ENCODE data around the gene ANK3.

- no peak for TF ChIP-seq POLR2A (IDR thresholded peaks at IDR 0.05)
- no peak for TF ChIP-seq POLR2AphosphoS5 (IDR thresholded peaks at IDR 0.05)
- no peak for TF ChIP-seq CTCF (IDR thresholded peaks at IDR 0.05 in 8 of 11, conservative IDR thresholded peaks at IDR 0.05 in 3 of 11)
Measured at GRCh38 chr10:59985639-59986038, 404.0 kb downstream of the ANK3 start.

Data from spleen (tissue), 7 donors.